Tibial nerve (tissue), 4 donors: ENCODE results near the gene HMGB4. TPM values are rescaled to one million over a fixed set of nuclear protein-coding genes. Genes with fewer than 3 reads are reported as not detected.

Experiments used
- DNase-seq, 2 donors: peaks; one replicate each; pipeline ENCODE4 v3.0.0-alpha.2; 2019; ENCODE audit warnings: low spot score in 2 of 2
- H3K27ac ChIP-seq, 4 donors: fragments of 200-600 bp; sonication (generic) in 3 of 4; one replicate each; pipeline ENCODE4 v1.5.1; 2017 to 2019; ENCODE audit warnings: mild to moderate bottlenecking in 1 of 4
- H3K27me3 ChIP-seq, 2 donors: fragments of 200-600 bp; sonication (generic) in 1 of 2; one replicate each; pipeline versions ENCODE4 v1.5.1 to v1.6.0; 2017 to 2019
- H3K36me3 ChIP-seq, 3 donors: fragments of 200-600 bp; sonication (generic); one replicate each; pipeline ENCODE4 v1.5.1; 2018 to 2019
- H3K4me1 ChIP-seq, 4 donors: fragments of 200-600 bp; sonication (generic) in 3 of 4; one replicate each; pipeline ENCODE4 v1.5.1; 2017 to 2019
- H3K4me3 ChIP-seq, 4 donors: fragments of 200-600 bp; sonication (generic) in 3 of 4; one replicate each; pipeline ENCODE4 v1.5.1; 2017 to 2019; ENCODE audit warnings: mild to moderate bottlenecking in 1 of 4, moderate library complexity in 1 of 4
- H3K9me3 ChIP-seq, 4 donors: fragments of 200-600 bp; sonication (generic) in 3 of 4; one replicate each; pipeline ENCODE4 v1.5.1; 2017 to 2019
- EP300 ChIP-seq, 2 donors: sonication (generic); formaldehyde crosslinking; IDR thresholded peaks; one replicate each; pipeline ENCODE4 v1.6.1; 2017; ENCODE audit warnings: antibody characterized with exemption in 2 of 2, mild to moderate bottlenecking in 1 of 2
- POLR2A ChIP-seq, 2 donors: fragments of 450-650 bp; IDR thresholded peaks; one replicate each; pipeline ENCODE4 v1.6.1; 2017; ENCODE audit warnings: antibody characterized with exemption in 2 of 2, mild to moderate bottlenecking in 2 of 2, moderate library complexity in 2 of 2
- WGBS, 2 donors: methylation state at CpG; one replicate each; pipeline ENCODE4 v1.1.5; 2018; 5-methylcytosine and 5-hydroxymethylcytosine counted together
- total RNA-seq, 4 donors: library from RNA; depleted of rRNA; stranded (reverse); fragments of >200 nt; gene quantifications; one replicate each; pipeline ENCODE4 v1.1.0, GENCODE V29; 2016
- TF ChIP-seq, protein P1 (sequence below), 5 experiments: fragments of 200-600 bp in 3 of 5; fragments of 450-650 bp in 2 of 5; sonication (generic) in 3 of 5; IDR thresholded peaks; one replicate each; pipeline ENCODE4 v1.5.1; 2016 to 2019; ENCODE audit warnings: antibody characterized with exemption in 5 of 5, mild to moderate bottlenecking in 3 of 5, moderate library complexity in 2 of 5

The HMGB4 gene
- total RNA-seq, 4 donors from 2014 or later, result not detected

DNA sequence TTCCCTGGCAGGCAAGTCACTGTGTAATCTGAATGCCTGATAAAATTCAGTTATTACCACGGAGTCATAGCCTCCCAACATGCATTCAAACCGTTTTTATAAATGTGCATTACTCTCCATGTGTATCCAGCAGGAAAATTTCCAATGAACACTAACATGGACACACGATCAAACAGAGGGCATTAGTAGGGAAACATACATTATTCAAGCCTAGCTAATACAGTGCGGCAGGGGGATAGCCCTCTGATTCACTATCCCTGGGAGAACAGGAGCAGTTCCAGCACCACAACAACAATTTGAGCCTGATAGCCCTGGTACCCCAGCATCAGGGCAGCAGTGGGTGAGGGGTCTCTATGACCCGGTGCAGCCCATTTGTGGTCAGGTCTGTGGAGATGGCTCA, 35.8 kb upstream of the HMGB4 start:
- Histone ChIP-seq H3K4me1 (no peaks in the 10 kb centered on the region), H3K9me3 (peaks cover 0 to 4% (median 0%) of the 10 kb centered on the region in 4 donors), H3K4me3 (no peak overlapping the region), H3K27me3 (no peaks in the 10 kb centered on the region), H3K27ac (no peak overlapping the region), H3K36me3 (no peaks in the 10 kb centered on the region)
- 42 to 65% methylated on average over 5 of the region's 5 CpGs for WGBS, 2 donors
- TF ChIP-seq EP300 (IDR thresholded peaks at IDR 0.05), result no peak
- TF ChIP-seq, protein P1, sequence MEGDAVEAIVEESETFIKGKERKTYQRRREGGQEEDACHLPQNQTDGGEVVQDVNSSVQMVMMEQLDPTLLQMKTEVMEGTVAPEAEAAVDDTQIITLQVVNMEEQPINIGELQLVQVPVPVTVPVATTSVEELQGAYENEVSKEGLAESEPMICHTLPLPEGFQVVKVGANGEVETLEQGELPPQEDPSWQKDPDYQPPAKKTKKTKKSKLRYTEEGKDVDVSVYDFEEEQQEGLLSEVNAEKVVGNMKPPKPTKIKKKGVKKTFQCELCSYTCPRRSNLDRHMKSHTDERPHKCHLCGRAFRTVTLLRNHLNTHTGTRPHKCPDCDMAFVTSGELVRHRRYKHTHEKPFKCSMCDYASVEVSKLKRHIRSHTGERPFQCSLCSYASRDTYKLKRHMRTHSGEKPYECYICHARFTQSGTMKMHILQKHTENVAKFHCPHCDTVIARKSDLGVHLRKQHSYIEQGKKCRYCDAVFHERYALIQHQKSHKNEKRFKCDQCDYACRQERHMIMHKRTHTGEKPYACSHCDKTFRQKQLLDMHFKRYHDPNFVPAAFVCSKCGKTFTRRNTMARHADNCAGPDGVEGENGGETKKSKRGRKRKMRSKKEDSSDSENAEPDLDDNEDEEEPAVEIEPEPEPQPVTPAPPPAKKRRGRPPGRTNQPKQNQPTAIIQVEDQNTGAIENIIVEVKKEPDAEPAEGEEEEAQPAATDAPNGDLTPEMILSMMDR (IDR thresholded peaks at IDR 0.05), result no peak
- TF ChIP-seq POLR2A (IDR thresholded peaks at IDR 0.05), result no peak
- DNase-seq, result no peak

- no peak for DNase-seq
- Histone ChIP-seq H3K9me3 (peaks cover 0 to 4% (median 0%) of the 10 kb centered on the region in 4 donors), H3K27me3 (no peaks in the 10 kb centered on the region), H3K4me1 (no peaks in the 10 kb centered on the region), H3K36me3 (no peaks in the 10 kb centered on the region), H3K4me3 (no peak overlapping the region), H3K27ac (no peak overlapping the region)
- no peak for TF ChIP-seq POLR2A (IDR thresholded peaks at IDR 0.05)
- TF ChIP-seq, protein P1 (IDR thresholded peaks at IDR 0.05), result no peak
- TF ChIP-seq EP300 (IDR thresholded peaks at IDR 0.05), result no peak
- 81 to 89% methylated on average over 5 of the region's 5 CpGs for WGBS, 2 donors
Observed at GRCh38 chr1:33828654-33829053, 35.2 kb upstream of the HMGB4 start.

GRCh38 chr1:33836911-33837310, 27.0 kb upstream of the HMGB4 start:
- no peak for TF ChIP-seq POLR2A (IDR thresholded peaks at IDR 0.05)
- TF ChIP-seq, protein P1 (IDR thresholded peaks at IDR 0.05), result no peak
- TF ChIP-seq EP300 (IDR thresholded peaks at IDR 0.05), result no peak
- WGBS, 2 donors, result 84 to 92% methylated on average over 4 of the region's 4 CpGs
- H3K27me3 ChIP-seq, result no peaks in the 10 kb centered on the region

GRCh38 chr1:33837635-33838034, 26.2 kb upstream of the HMGB4 start:
- no peak for DNase-seq
- WGBS, 2 donors, result 90% methylated on average over 3 of the region's 3 CpGs
- TF ChIP-seq EP300 (IDR thresholded peaks at IDR 0.05), result no peak
- TF ChIP-seq POLR2A (IDR thresholded peaks at IDR 0.05), result no peak
- TF ChIP-seq, protein P1 (IDR thresholded peaks at IDR 0.05), result no peak
- no peak overlapping the region for H3K4me3 ChIP-seq
- H3K27me3 ChIP-seq, result no peaks in the 10 kb centered on the region
- H3K36me3 ChIP-seq, result no peaks in the 10 kb centered on the region
- H3K4me1 ChIP-seq, result no peaks in the 10 kb centered on the region
- peaks cover 0 to 9% (median 0%) of the 10 kb centered on the region in 4 donors for H3K9me3 ChIP-seq
- H3K27ac ChIP-seq, result no peak overlapping the region

More at GRCh38 chr1:33836911-33837310, 27.0 kb upstream of the HMGB4 start:
- Histone ChIP-seq H3K27ac (no peak overlapping the region), H3K4me3 (no peak overlapping the region), H3K36me3 (no peaks in the 10 kb centered on the region), H3K4me1 (no peaks in the 10 kb centered on the region), H3K9me3 (peaks cover 0 to 9% (median 0%) of the 10 kb centered on the region in 4 donors)
- DNase-seq, result no peak

DNA sequence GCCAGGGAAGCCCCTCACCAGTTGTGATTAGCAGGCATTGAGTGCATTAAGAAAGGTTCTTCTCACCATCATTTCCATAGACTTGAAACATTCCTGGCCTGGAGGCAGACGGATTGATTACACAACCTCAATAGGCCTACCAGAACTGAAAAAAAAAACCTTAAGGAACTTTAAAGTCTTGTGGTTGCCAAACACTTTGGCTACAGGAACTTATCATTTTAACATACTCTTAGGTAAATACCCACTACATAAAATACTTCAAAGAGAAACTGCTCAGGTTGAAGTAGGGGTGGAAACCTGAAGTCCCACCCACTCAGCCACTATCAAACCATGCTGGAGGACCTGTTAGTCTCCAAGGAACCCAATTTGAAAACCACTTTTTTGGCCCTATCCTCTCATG, 22.4 kb upstream of the HMGB4 start:
- H3K4me1 ChIP-seq, result peaks cover 0 to 8% (median 0%) of the 10 kb centered on the region in 4 donors
- no peak overlapping the region for H3K4me3 ChIP-seq
- H3K9me3 ChIP-seq, result peaks cover 0 to 5% (median 0%) of the 10 kb centered on the region in 4 donors
- no peak for TF ChIP-seq EP300 (IDR thresholded peaks at IDR 0.05)
- TF ChIP-seq, protein P1 (IDR thresholded peaks at IDR 0.05), result no peak
- DNase-seq, result no peak
- 63 to 70% methylated on average over 1 of the region's 1 CpG for WGBS, 2 donors
- H3K27ac ChIP-seq, result no peak overlapping the region
- H3K27me3 ChIP-seq, result no peaks in the 10 kb centered on the region
- H3K36me3 ChIP-seq, result no peaks in the 10 kb centered on the region
